Heart left ventricle (tissue), 13 donors: ENCODE data around the gene KIF18A.
"Not testable (repeated sequence)": the region's sequence is repeated elsewhere in the genome, so short reads cannot be mapped to it uniquely, and the experiment has no call there.

Experiments
- POLR2A ChIP-seq, 2 donors: fragments of 450-650 bp; IDR thresholded peaks; one replicate each; pipeline ENCODE4 v1.6.1; 2017; ENCODE audit warnings: antibody characterized with exemption in 2 of 2, mild to moderate bottlenecking in 2 of 2, moderate library complexity in 2 of 2
- TF ChIP-seq, protein P1 (sequence below), 12 donors: fragments of 200-600 bp; sonication (generic) in 4 of 12; IDR thresholded peaks; one replicate each; pipeline versions ENCODE4 v1.5.0 to v1.8.0; 2018 to 2022; ENCODE audit warnings: antibody characterized with exemption in 12 of 12, mild to moderate bottlenecking in 5 of 12
- donor health status: ischemic (EF 13 %, LVEDD 7.1; RV severe dilation, severe dysfunction).
- donor health status: DM: no; HTN: yes; CAD: no.
- donor health status: DM: no; HTN: no; CAD: no.
- donor health status: ischemic (EF 25% LVEDD 6.9; RV normal size, moderate dysfunction).
- donor health status: ischemic (EF 25% LVEDD 5.7; RV mildly dilated, moderate dysfunction).
- donor health status: ischemic (EF 35%, LVEDD 5.7; RV mildly dilated, moderate dysfunction).
- donor health status: nonischemic (EF 11% LVEDD 7.7; RV severe dilation, severe dysfunction).
- donor health status: DM: yes; HTN: yes; CAD: no.
- donor health status: PGD.
- donor health status: ischemic (EF 29% LVEDD 5.4; RV normal size, mild dysfunction).
- donor health status: nonischemic (EF 23%, LVEDD 6.1; RV moderate dilation, normal function).

DNA sequence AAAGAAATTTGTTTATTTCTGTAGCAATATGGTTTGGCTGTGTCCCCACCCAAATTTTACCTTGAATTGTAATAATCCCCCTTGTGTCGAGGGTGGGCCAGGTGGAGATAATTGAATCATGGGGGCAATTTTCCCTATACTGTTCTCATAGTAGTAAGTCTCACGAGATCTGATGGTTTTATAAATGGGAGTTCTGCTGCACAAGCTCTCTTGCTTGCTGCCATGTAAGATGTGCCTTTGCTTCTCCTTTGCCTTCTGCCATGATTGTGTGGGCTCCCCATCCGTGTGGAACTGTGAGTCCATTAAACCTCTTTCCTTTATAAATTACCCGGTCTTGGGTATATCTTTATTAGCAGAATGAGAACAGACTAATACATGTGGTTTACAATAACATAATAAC, 28.2 kb upstream of the KIF18A start:
- TF ChIP-seq, protein P1, sequence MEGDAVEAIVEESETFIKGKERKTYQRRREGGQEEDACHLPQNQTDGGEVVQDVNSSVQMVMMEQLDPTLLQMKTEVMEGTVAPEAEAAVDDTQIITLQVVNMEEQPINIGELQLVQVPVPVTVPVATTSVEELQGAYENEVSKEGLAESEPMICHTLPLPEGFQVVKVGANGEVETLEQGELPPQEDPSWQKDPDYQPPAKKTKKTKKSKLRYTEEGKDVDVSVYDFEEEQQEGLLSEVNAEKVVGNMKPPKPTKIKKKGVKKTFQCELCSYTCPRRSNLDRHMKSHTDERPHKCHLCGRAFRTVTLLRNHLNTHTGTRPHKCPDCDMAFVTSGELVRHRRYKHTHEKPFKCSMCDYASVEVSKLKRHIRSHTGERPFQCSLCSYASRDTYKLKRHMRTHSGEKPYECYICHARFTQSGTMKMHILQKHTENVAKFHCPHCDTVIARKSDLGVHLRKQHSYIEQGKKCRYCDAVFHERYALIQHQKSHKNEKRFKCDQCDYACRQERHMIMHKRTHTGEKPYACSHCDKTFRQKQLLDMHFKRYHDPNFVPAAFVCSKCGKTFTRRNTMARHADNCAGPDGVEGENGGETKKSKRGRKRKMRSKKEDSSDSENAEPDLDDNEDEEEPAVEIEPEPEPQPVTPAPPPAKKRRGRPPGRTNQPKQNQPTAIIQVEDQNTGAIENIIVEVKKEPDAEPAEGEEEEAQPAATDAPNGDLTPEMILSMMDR (IDR thresholded peaks at IDR 0.05): not testable (repeated sequence)
- not testable (repeated sequence) for TF ChIP-seq POLR2A (IDR thresholded peaks at IDR 0.05)
